ENCODE results near the gene HMHB1.
A peak's percentile ranks its signal among the peaks of the same experiment; 100 is the strongest.
"Not testable (repeated sequence)": the region's sequence is repeated elsewhere in the genome, so short reads cannot be mapped to it uniquely, and the experiment has no call there.

HMHB1 gene

GRCh38 chr5:143805861-143806260 is 6.1 kb upstream of the HMHB1 start:
- no peak for DNase-seq

DNA sequence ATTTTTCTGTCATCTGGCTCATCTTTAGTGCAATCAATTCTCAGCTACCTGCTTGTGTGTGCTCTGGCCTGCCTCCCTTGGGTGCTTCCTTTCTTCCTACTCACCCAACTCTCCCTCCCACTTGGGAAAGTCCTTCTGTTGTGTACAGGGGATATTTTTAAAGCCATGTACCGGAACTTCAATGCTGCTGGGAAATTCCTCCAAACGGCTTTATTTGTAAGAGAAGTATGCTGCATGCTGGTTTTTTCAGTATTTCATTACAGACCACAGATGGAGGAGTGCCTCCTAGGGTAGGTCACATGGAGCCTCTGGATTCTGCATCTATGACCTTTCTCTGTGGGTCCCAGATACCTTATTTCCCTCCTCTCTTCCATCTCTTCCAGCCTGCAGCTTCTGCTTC is 5.4 kb upstream of the HMHB1 start:
- DNase-seq: no peak

DNA sequence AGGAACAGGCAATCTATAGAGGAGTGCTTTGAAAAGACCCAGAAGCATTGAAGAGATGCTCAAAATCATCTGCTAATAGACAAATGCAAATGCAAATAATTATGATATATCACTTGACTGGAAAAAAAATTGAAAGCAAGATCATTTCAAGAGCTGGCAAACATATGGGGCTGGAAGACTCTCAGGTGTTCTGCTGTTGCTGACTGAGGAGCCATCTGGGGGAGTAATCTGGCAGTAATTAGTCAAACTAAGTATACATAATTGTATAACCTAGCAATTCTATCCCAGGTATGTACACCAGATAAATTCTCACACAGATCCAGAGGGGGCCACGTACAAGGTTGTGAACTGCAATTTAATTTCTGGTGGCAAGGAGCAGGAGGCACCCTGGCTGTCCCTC is 4.6 kb upstream of the HMHB1 start:
- no peak for DNase-seq

DNA sequence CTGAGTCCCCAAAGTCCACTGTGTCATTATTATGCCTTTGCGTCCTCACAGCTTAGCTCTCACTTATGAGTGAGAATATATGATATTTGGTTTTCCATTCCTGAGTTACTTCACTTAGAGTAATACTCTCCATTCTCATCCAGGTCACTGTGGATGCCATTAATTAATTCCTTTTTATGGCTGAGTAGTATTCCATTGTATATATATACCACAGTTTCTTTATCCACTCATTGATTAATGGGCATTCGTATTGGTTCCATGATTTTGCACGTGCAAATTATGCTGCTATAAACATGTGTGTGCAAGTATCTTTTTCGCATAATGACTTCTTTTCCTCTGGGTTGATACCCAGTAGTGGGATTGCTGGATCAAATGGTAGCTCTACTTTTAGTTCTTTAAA is 4.4 kb downstream of the HMHB1 start:
- not testable (repeated sequence) for DNase-seq

- no peak for DNase-seq
Measured at GRCh38 chr5:143819716-143820115, 7.8 kb downstream of the HMHB1 start.

- DNase-seq: no peak
Measured at GRCh38 chr5:143820451-143820850, 8.5 kb downstream of the HMHB1 start.

GRCh38 chr5:143824851-143825720 is 13.1 kb downstream of the HMHB1 start:
- DNase-seq: peak; percentile 40

DNA sequence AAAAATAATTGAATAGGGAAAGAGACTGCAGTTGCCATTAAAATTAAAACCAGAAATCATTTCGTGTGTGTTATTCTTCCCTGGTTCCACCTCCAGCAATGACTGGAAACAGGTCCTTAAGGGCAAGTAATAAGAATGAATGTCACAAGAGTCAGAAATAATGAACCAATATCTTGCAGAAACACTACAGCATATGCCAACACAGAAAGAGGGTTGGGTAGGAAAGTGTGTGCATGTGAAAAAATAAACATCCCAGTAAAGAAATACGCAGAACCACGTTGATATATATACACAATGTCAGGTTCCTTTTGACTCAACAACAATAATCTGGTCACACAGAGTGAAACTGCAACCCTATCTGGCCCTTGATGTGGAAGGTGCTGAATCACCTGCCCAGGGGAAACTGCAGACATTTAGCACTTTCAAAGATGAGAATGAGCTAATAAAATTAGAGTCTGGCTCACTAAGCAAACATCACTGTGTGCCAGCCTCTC is 15.0 kb downstream of the HMHB1 start:
- DNase-seq: peak; percentile 63

DNA sequence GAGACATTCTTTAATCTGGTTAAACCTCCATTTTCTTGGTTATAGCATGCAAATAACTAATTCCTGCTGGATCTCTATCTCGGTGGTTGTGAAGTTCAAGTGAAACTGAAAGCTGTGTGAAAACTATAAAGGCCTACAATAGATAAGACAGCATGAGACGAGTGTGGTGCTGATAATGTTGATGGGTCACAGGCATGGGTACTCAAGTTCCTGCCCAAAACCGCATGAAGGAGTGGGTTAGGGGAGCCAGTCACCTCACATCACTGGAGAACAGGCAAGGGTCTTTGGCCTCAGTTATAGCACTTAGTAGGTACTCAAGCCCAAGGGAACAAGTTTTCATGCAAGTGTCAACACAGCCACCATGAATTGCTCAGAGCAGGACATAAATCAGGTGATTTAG is 16.7 kb downstream of the HMHB1 start:
- DNase-seq: no peak

GRCh38 chr5:143833177-143833576 is 21.2 kb downstream of the HMHB1 start:
- no peak for DNase-seq

GRCh38 chr5:143835251-143835650 is 23.3 kb downstream of the HMHB1 start:
- DNase-seq: no peak

DNA sequence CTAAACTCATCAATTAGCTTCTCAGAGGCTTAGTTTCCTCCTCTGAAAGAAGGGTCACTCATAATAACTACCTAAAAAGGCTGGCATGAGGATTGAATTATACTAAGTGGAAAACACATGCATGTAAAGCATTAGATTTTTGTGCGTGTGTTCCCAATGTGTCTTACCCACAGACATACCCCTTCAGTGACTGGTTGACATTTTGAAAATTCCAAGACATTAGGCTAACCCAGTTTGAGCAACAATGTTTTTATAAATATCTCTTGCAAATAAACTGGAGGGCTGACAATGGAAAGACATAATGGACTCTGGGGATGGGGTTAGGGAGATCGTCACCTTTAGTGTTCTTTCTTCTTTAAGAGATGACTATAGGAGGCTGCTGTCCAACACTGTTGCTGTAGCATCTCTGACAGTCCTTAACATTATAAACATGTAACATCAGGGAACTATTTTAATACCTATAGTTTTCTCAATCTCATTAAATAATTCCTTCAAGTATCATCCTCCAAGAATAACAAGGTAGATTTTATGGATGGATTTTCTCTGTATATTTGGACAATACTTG is 24.3 kb downstream of the HMHB1 start:
- no peak for DNase-seq

GRCh38 chr5:143837306-143837848 is 25.4 kb downstream of the HMHB1 start:
- no peak for DNase-seq

DNA sequence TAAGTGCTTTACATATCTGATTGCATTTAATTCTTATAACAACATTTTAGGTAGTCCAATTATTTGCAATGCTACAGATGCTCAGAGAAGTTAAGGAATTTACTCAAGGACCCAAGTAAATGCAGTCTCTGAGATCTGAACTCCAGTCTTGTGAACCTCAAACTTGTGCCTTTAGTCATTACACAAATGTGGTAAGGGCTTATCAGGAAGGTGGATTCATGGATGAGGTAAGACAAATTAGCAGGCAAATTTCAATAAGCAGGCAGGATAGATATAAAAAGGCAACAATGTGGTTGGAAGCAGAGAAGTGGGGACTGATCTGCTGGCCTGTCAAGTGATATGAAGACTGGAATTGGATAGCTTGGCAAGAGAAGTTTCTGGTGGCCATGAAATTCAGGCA is 29.5 kb downstream of the HMHB1 start:
- no peak for DNase-seq

DNA sequence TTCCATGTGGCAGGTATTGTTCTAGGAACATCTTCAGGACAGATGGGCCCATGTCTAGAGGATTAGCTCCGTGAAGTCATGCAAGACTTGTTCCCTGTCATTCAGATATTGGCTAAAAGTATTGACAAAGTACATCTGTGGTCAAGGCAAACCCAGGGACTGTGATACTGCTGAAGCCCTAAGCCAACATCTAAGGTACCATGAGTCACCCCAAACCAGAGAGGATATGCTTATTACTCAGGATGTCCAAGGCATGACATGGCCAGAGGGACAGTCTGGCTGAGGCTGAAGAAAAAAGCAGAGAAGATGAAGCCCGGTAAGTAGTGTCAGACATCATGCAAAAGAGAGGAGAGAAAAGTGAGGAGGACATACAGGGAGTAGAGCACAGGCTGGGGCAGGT is 31.0 kb downstream of the HMHB1 start:
- DNase-seq: no peak

DNA sequence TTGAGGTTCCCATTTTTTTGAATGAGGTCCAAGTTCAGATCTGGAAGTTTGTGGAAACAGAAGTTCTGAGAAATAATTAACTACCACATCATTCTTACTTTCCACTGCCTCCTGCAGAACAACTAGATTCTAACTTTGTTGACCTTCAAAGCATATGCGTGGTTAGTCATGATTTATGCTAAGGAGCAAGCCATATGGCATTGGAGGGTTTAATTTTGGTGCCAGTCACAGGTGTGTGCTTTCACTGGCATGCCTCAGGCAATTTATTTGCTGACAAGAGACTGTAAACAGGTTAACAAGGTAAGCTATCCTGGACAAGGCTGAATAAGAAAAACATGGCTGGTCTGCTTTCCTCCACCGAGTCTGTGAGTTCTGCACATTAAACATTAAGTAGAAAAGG is 31.5 kb downstream of the HMHB1 start:
- peak; percentile 26 for DNase-seq

DNA sequence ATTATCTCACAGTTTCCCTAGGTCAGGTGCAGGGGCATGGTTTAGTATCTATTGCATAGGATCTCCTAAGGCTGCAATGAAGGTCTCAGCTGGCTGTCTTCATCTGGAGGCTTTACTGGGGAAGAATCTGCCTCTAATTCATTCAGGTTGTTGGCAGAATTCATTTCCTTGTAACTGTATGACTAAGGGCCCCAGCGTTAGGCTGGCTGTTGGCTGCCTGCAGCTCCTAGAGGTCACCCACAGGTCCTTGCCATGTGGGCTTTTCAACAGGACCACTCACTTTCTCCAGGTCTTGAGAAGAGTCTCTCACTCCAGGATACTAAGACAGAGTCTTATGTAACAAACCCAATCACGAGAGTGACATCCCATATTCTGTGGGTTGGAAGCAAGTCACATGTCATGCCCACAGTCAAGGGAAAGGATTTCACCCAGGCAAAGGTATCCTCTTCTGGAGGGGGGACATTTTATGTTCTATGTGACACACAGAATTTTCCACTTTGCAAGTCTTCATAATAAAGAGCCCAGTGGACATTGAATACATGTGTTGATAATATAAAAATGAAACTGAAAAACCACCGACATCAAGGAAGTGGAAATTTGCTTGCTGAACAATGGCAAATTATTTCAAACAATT is 38.2 kb downstream of the HMHB1 start:
- no peak for DNase-seq

GRCh38 chr5:143851383-143851782 is 39.4 kb downstream of the HMHB1 start:
- no peak for DNase-seq

DNA sequence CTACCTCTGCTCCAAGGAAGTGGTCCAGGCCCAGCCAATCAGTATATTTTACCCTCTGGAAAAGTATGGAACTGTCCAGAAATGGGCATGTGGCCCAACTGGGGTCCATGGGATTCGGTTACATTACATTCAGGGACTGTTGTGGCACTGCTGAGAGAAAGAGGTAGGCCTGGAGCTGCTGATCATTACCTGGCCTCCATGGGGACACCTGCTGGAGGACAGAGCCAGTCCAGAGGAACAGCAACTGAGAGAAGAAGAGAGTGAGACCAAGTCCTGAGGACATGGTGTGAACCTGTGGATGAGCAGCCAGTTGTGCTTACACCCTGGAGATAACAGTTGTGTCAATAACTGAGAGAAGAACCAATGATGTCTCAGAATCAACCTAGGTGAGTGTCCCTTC is 48.2 kb downstream of the HMHB1 start:
- DNase-seq: no peak

- DNase-seq: no peak
Measured at GRCh38 chr5:143862271-143862670, 50.3 kb downstream of the HMHB1 start.

DNA sequence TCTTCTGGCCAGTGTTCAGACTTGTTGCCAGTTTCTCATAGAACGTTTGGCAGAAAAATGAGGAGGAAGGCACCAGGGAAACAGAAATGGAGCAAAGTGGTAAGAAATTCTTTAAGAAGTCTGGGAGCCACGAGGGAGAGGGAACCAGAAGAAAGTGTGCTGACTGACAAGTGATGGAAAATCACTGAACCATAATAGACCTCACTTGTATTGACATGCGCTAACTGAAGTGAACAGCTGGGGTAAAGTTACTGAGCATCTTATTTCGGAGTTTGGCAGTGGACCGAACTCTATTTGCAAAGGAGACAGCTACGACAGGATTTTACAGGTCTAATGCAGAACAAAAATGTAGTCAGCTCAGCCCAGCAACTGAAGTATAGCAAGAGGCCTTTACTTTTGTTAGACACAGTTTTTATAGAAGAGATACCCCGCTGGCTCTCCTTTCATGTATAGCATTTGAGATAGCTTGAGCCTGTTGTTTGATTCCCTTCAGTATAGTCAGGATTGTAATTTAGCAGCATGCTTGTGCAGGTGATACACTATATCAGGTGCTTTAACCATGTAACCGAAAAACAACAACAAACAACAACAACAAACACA is 53.6 kb downstream of the HMHB1 start:
- DNase-seq: no peak
